H1 (cell line): ENCODE results near the gene SGCD.

ENCODE experiments used
- CREB1 ChIP-seq: IDR thresholded peaks from 2 replicates; pipeline ENCODE4 v1.6.1; 2012; ENCODE audit warnings: inconsistent platforms
- EGR1 ChIP-seq: IDR thresholded peaks from 2 replicates; pipeline ENCODE4 v1.6.1; 2011; ENCODE audit warnings: low read depth, low read length, borderline replicate concordance
- EP300 ChIP-seq, 2 experiments: IDR thresholded peaks; 1 replicate in 1 of 2; 2 replicates in 1 of 2; pipeline ENCODE4 v1.6.1; 2011 to 2012; ENCODE audit warnings: low read depth in 2 of 2, low read length in 2 of 2, mild to moderate bottlenecking in 2 of 2, borderline replicate concordance in 1 of 2, inconsistent platforms in 1 of 2, moderate library complexity in 1 of 2
- EZH2 ChIP-seq: fragments of 200-600 bp; sonication (generic); IDR thresholded peaks from 2 replicates; pipeline ENCODE4 v1.7.1; 2012; ENCODE audit warnings: low read depth, mild to moderate bottlenecking, moderate library complexity, low read length, inconsistent platforms; ENCODE audit not compliant: severe bottlenecking
- MAFK ChIP-seq: IDR thresholded peaks from 2 replicates; pipeline ENCODE4 v1.6.1; 2012; ENCODE audit warnings: low read depth, mild to moderate bottlenecking, improper control_type of control experiment, low read length
- POLR2A ChIP-seq, 2 experiments: IDR thresholded peaks; 1 replicate in 1 of 2; 2 replicates in 1 of 2; pipeline ENCODE4 v1.6.1; 2011; ENCODE audit warnings: low read depth in 2 of 2, low read length in 2 of 2, mild to moderate bottlenecking in 2 of 2; ENCODE audit errors: control extremely low read depth in 1 of 2
- POLR2AphosphoS5 ChIP-seq: IDR thresholded peaks from 2 replicates; pipeline ENCODE4 v1.6.1; 2011; ENCODE audit warnings: low read depth, low read length
- RFX5 ChIP-seq: IDR thresholded peaks from 2 replicates; pipeline ENCODE4 v1.6.1; 2011; ENCODE audit warnings: low read depth, low read length, improper control_type of control experiment, borderline replicate concordance
- RXRA ChIP-seq: IDR thresholded peaks from 2 replicates; pipeline ENCODE4 v1.6.1; 2011; ENCODE audit warnings: low read depth, mild to moderate bottlenecking, low read length, moderate library complexity; ENCODE audit not compliant: insufficient read depth
- SP1 ChIP-seq: IDR thresholded peaks from 2 replicates; pipeline ENCODE4 v1.6.1; 2011; ENCODE audit warnings: low read depth, low read length
- TBP ChIP-seq: IDR thresholded peaks from 2 replicates; pipeline ENCODE4 v1.6.1; 2011; ENCODE audit warnings: low read depth, low read length, improper control_type of control experiment
- TF ChIP-seq, protein P1 (sequence below), 3 experiments: IDR thresholded peaks; 1 replicate in 2 of 3; 2 replicates in 1 of 3; pipeline versions ENCODE4 v1.5.1 to v1.6.1; 2011; ENCODE audit warnings: low read length in 3 of 3, mild to moderate bottlenecking in 3 of 3, inconsistent platforms in 2 of 3, low read depth in 1 of 3, moderate library complexity in 1 of 3; ENCODE audit not compliant: insufficient read depth in 1 of 3; ENCODE audit errors: control extremely low read depth in 1 of 3
- TF ChIP-seq, protein P2 (sequence below): IDR thresholded peaks from 2 replicates; pipeline ENCODE4 v1.6.1; 2012; ENCODE audit warnings: inconsistent platforms

DNA sequence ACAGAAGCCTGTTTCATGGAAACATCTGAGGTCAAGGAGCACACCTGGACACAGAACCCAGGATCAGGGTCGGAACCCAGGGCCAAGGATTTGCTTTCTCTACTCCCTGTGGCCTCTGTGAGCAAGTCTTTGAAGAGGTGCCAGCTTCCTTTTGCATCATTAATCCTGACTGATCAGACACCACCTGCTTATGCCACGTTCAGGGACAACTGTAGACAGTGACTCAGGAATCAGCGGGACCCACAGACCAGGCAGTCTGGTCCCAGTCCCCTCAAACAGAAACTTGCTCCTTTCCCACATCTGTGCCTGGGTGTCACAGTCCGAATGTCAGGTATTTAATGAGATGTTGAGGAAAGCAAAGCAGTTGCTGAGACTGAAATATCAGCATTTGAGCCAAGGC, 154.8 kb downstream of the SGCD start:
- TF ChIP-seq POLR2A (IDR thresholded peaks at IDR 0.05; ENCODE audit: control extremely low read depth in 1 of 2, low read depth in 2 of 2, low read length in 2 of 2) (no peak), TBP (no peak), EP300 (IDR thresholded peaks at IDR 0.05; ENCODE audit: borderline replicate concordance in 1 of 2, low read depth in 2 of 2, low read length in 2 of 2) (no peak), RFX5 (no peak), SP1 (no peak), MAFK (no peak), RXRA (no peak), CREB1 (no peak), EZH2 (no peak), EGR1 (no peak), POLR2AphosphoS5 (no peak)
- TF ChIP-seq, protein P1, sequence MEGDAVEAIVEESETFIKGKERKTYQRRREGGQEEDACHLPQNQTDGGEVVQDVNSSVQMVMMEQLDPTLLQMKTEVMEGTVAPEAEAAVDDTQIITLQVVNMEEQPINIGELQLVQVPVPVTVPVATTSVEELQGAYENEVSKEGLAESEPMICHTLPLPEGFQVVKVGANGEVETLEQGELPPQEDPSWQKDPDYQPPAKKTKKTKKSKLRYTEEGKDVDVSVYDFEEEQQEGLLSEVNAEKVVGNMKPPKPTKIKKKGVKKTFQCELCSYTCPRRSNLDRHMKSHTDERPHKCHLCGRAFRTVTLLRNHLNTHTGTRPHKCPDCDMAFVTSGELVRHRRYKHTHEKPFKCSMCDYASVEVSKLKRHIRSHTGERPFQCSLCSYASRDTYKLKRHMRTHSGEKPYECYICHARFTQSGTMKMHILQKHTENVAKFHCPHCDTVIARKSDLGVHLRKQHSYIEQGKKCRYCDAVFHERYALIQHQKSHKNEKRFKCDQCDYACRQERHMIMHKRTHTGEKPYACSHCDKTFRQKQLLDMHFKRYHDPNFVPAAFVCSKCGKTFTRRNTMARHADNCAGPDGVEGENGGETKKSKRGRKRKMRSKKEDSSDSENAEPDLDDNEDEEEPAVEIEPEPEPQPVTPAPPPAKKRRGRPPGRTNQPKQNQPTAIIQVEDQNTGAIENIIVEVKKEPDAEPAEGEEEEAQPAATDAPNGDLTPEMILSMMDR (IDR thresholded peaks at IDR 0.05; ENCODE audit: control extremely low read depth in 1 of 3, insufficient read depth in 1 of 3, low read depth in 1 of 3, low read length in 3 of 3) = no peak
- TF ChIP-seq, protein P2, sequence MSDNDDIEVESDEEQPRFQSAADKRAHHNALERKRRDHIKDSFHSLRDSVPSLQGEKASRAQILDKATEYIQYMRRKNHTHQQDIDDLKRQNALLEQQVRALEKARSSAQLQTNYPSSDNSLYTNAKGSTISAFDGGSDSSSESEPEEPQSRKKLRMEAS = no peak
